HepG2 (cell line): ENCODE results near the gene PRKCE. TPM values are rescaled to one million over a fixed set of nuclear protein-coding genes. Genes with fewer than 3 reads are reported as not detected.
A peak's percentile ranks its signal among the peaks of the same experiment; 100 is the strongest.

Experiments used
- ASH2L ChIP-seq: fragments of 300-600, 200-600 bp; sonication (generic); IDR thresholded peaks from 2 replicates; pipeline ENCODE4 v1.7.0; 2017; ENCODE audit warnings: low read depth, mild to moderate bottlenecking, moderate library complexity, mixed read lengths, low read length; ENCODE audit not compliant: insufficient read length
- EP300 ChIP-seq, 3 experiments: sonication (generic) in 1 of 3; formaldehyde crosslinking in 1 of 3; IDR thresholded peaks; 2 replicates each; pipeline versions ENCODE4 v1.5.1 to v1.6.1; 2011 to 2020; ENCODE audit warnings: low read depth in 2 of 3, low read length in 2 of 3, borderline replicate concordance in 1 of 3, improper control_type of control experiment in 1 of 3, mild to moderate bottlenecking in 1 of 3, missing genetic modification reagents in 1 of 3, moderate library complexity in 1 of 3
- GATAD2A ChIP-seq: IDR thresholded peaks from 2 replicates; pipeline ENCODE4 v1.6.1; 2016
- HIVEP1 ChIP-seq: sonication (generic); formaldehyde crosslinking; IDR thresholded peaks from 2 replicates; pipeline ENCODE4 v1.4.0; 2020; ENCODE audit warnings: mild to moderate bottlenecking, missing genetic modification reagents
- KLF11 ChIP-seq: IDR thresholded peaks from 2 replicates; pipeline ENCODE4 v1.6.1; 2016; ENCODE audit warnings: missing compliant biosample characterization
- MYPOP ChIP-seq: sonication (generic); formaldehyde crosslinking; IDR thresholded peaks from 2 replicates; pipeline ENCODE4 v1.8.1; 2023; ENCODE audit warnings: mild to moderate bottlenecking, moderate library complexity, missing genetic modification reagents
- NR2F6 ChIP-seq, 2 experiments: IDR thresholded peaks; 2 replicates each; pipeline ENCODE4 v1.6.1; 2016; ENCODE audit warnings: antibody characterized with exemption in 1 of 2, mild to moderate bottlenecking in 1 of 2
- PAX8 ChIP-seq: sonication (generic); formaldehyde crosslinking; IDR thresholded peaks from 2 replicates; pipeline ENCODE4 v1.8.0; 2022; ENCODE audit warnings: mild to moderate bottlenecking, missing genetic modification reagents, borderline replicate concordance
- SMYD3 ChIP-seq: sonication (generic); formaldehyde crosslinking; IDR thresholded peaks from 2 replicates; pipeline ENCODE4 v1.8.1; 2023; ENCODE audit warnings: mild to moderate bottlenecking, missing genetic modification reagents
- TFAP4 ChIP-seq: sonication (generic); IDR thresholded peaks from 2 replicates; pipeline ENCODE4 v1.6.1; 2016; ENCODE audit warnings: low read depth, borderline replicate concordance
- THYN1 ChIP-seq: sonication (generic); formaldehyde crosslinking; IDR thresholded peaks from 2 replicates; pipeline ENCODE4 v1.8.1; 2023; ENCODE audit warnings: low read depth, mild to moderate bottlenecking, moderate library complexity, missing genetic modification reagents, borderline replicate concordance
- ZBTB20 ChIP-seq: sonication (generic); formaldehyde crosslinking; IDR thresholded peaks from 2 replicates; pipeline ENCODE4 v1.8.1; 2023; ENCODE audit warnings: missing genetic modification reagents, low read depth, mild to moderate bottlenecking, borderline replicate concordance
- ZBTB4 ChIP-seq: sonication (generic); formaldehyde crosslinking; IDR thresholded peaks from 2 replicates; pipeline ENCODE4 v1.4.0; 2020; ENCODE audit warnings: missing genetic modification reagents, mild to moderate bottlenecking, borderline replicate concordance
- ZFP36L1 ChIP-seq: sonication (generic); formaldehyde crosslinking; IDR thresholded peaks from 2 replicates; pipeline ENCODE4 v1.8.0; 2022; ENCODE audit warnings: mild to moderate bottlenecking, missing genetic modification reagents, moderate library complexity
- ZFP41 ChIP-seq: sonication (generic); formaldehyde crosslinking; IDR thresholded peaks from 2 replicates; pipeline ENCODE4 v1.4.0; 2020; ENCODE audit warnings: mild to moderate bottlenecking, missing genetic modification reagents, borderline replicate concordance
- ZNF143 ChIP-seq: sonication (generic); formaldehyde crosslinking; IDR thresholded peaks from 2 replicates; pipeline ENCODE4 v1.4.0; 2020; ENCODE audit warnings: missing genetic modification reagents
- ZNF205 ChIP-seq: IDR thresholded peaks from 2 replicates; pipeline ENCODE4 v1.6.1; 2018; ENCODE audit warnings: missing biosample characterization, missing genetic modification reagents
- ZNF672 ChIP-seq: sonication (generic); formaldehyde crosslinking; IDR thresholded peaks from 2 replicates; pipeline ENCODE4 v1.8.1; 2022; ENCODE audit warnings: missing genetic modification reagents
- ZNF770 ChIP-seq: sonication (generic); formaldehyde crosslinking; IDR thresholded peaks from 2 replicates; pipeline ENCODE4 v1.5.0; 2020; ENCODE audit warnings: mild to moderate bottlenecking, missing genetic modification reagents
- ZNF775 ChIP-seq: sonication (generic); formaldehyde crosslinking; IDR thresholded peaks from 2 replicates; pipeline ENCODE4 v1.4.0; 2020; ENCODE audit warnings: missing genetic modification reagents, mild to moderate bottlenecking, moderate library complexity, borderline replicate concordance
- polyA plus RNA-seq, 8 experiments: library from polyadenylated mRNA; depleted of rRNA in 3 of 8; stranded (reverse) in 7 of 8; unstranded in 1 of 8; fragments of >200 nt; fragmentation: Illumina TruSeq in 4 of 8; extraction: Trizol in 4 of 8; gene quantifications; 2 replicates each; pipeline versions ENCODE4 v1.2.1 to v1.2.3, GENCODE V29; 2011 to 2016; ENCODE audit warnings: low read depth in 4 of 8, missing spikeins in 1 of 8, mixed read lengths in 1 of 8; ENCODE audit not compliant: insufficient read depth in 1 of 8
- total RNA-seq, 5 experiments: library from RNA; depleted of rRNA; stranded (reverse); fragments of >200 nt; fragmentation: Illumina TruSeq; extraction: Trizol; gene quantifications; 2 replicates each; pipeline ENCODE4 v1.2.3, GENCODE V29; 2016; ENCODE audit warnings: low read depth in 1 of 5

PRKCE gene
- total and polyA plus RNA-seq, 2 of the 13 experiments (the other 11 are each of a cell fraction or from before 2014, with no cell fraction given) = 1.0 to 3.9 TPM

GRCh38 chr2:46187112-46187618 lies 535.7 kb downstream of the PRKCE start (continued):
- TF ChIP-seq KLF11 (CRISPR knock-in tag) (no peak), NR2F6 (IDR thresholded peaks at IDR 0.05) (no peak), NR2F6 (CRISPR knock-in tag; IDR thresholded peaks at IDR 0.05) (no peak), MYPOP (CRISPR knock-in tag) (no peak), SMYD3 (CRISPR knock-in tag) (no peak), TFAP4 (no peak; the same call in 1 of the 2 replicates), ASH2L (peak; percentile 37), ZBTB4 (CRISPR knock-in tag) (no peak), HIVEP1 (CRISPR knock-in tag) (no peak), ZFP41 (no peak), ZNF143 (no peak), ZNF770 (CRISPR knock-in tag) (no peak), ZBTB20 (CRISPR knock-in tag) (no peak), ZFP36L1 (no peak), THYN1 (CRISPR knock-in tag) (no peak), ZNF775 (CRISPR knock-in tag) (no peak), GATAD2A (CRISPR knock-in tag) (peak; percentile 54), ZNF672 (CRISPR knock-in tag) (no peak), EP300 (IDR thresholded peaks at IDR 0.05; ENCODE audit: low read depth in 2 of 2, low read length in 2 of 2) (peak in 1 of 2 experiments; percentile 30; a peak in 1 of 4 replicates), EP300 (CRISPR knock-in tag; IDR thresholded peaks at IDR 0.05; ENCODE audit: borderline replicate concordance) (no peak), ZNF205 (no peak), PAX8 (CRISPR knock-in tag) (no peak)
